Measurements from ENCODE around the gene NME3.

NME3 gene

GRCh38 chr16:1793578-1794220 lies 22.4 kb upstream of the NME3 start, which contains the start of gene IGFALS:
TSS of gene IGFALS (minus strand) at chr16:1793705. CDS start at chr16:1793652, 53 bp downstream.
- DNase-seq = no peak

- no peak for DNase-seq
These were observed 21.7 kb upstream of the NME3 start for GRCh38 chr16:1792836-1793577.

- DNase-seq = no peak
These were observed 20.8 kb upstream of the NME3 start for GRCh38 chr16:1791943-1792812.

GRCh38 chr16:1791256-1791942 lies 20.1 kb upstream of the NME3 start:
- no peak for DNase-seq

GRCh38 chr16:1790611-1791255 lies 19.4 kb upstream of the NME3 start:
- DNase-seq = no peak

- no peak for DNase-seq
These were observed 18.9 kb upstream of the NME3 start for GRCh38 chr16:1790261-1790610.

GRCh38 chr16:1789643-1790045 lies 18.3 kb upstream of the NME3 start:
- no peak for DNase-seq

GRCh38 chr16:1788708-1789100 lies 17.4 kb upstream of the NME3 start:
- no peak for DNase-seq

- no peak for DNase-seq
These were observed 16.9 kb upstream of the NME3 start for GRCh38 chr16:1788095-1788707.

- DNase-seq = no peak
These were observed 16.2 kb upstream of the NME3 start for GRCh38 chr16:1787322-1788094.

- no peak for DNase-seq
These were observed 15.6 kb upstream of the NME3 start for GRCh38 chr16:1787056-1787321.

- DNase-seq = no peak
These were observed 15.1 kb upstream of the NME3 start for GRCh38 chr16:1786242-1787055.

- DNase-seq = no peak
These were observed 14.5 kb upstream of the NME3 start for GRCh38 chr16:1785846-1786170.

GRCh38 chr16:1784977-1785845 lies 13.9 kb upstream of the NME3 start:
- no peak for DNase-seq

GRCh38 chr16:1782408-1783264 lies 11.3 kb upstream of the NME3 start, which contains the start of the genes NUBP2 and SPSB3:
TSS of gene NUBP2 (plus strand) at chr16:1782960. CDS start at chr16:1783021, 61 bp downstream.
TSS of gene SPSB3 (minus strand) at chr16:1782571. CDS start at chr16:1781483, 1,088 bp downstream.
- DNase-seq = peak; percentile 100

- peak; percentile 29 for DNase-seq
These were observed 10.5 kb upstream of the NME3 start for GRCh38 chr16:1781758-1782407.

- no peak for DNase-seq
These were observed 9.9 kb upstream of the NME3 start for GRCh38 chr16:1781254-1781653.

GRCh38 chr16:1780677-1781072 lies 9.3 kb upstream of the NME3 start:
- DNase-seq = no peak
